K562 (cell line): Measurements from ENCODE around the gene FBLIM1. TPM values are rescaled to one million over a fixed set of nuclear protein-coding genes. Genes with fewer than 3 reads are reported as not detected.

Experiments
- BRD9 ChIP-seq: fragments of 450-650 bp; IDR thresholded peaks from 2 replicates; pipeline ENCODE4 v1.6.1; 2018; ENCODE audit warnings: low read depth; ENCODE audit not compliant: partially characterized antibody
- DMBX1 ChIP-seq: fragments of 250-450 bp; sonication (Bioruptor Pico); IDR thresholded peaks from 2 replicates; pipeline ENCODE4 v1.8.0; 2022; ENCODE audit warnings: inconsistent platforms, mild to moderate bottlenecking, moderate library complexity, borderline replicate concordance
- GTF2F1 ChIP-seq: IDR thresholded peaks from 2 replicates; pipeline ENCODE4 v1.6.1; 2011; ENCODE audit warnings: low read depth, low read length, improper control_type of control experiment
- HDAC3 ChIP-seq: fragments of 450-650 bp; IDR thresholded peaks from 2 replicates; pipeline ENCODE4 v1.6.1; 2018; ENCODE audit warnings: borderline replicate concordance, mild to moderate bottlenecking, moderate library complexity; ENCODE audit not compliant: partially characterized antibody
- HMGXB4 ChIP-seq: sonication (generic); formaldehyde crosslinking; IDR thresholded peaks from 2 replicates; pipeline ENCODE4 v1.8.1; 2023; ENCODE audit warnings: mild to moderate bottlenecking, missing genetic modification reagents
- HNRNPH1 ChIP-seq: fragments of 200-400 bp; formaldehyde crosslinking; optimal IDR thresholded peaks from 2 replicates; pipeline ENCODE3; 2017; ENCODE audit warnings: low read depth, mild to moderate bottlenecking, low read length, moderate library complexity
- MTF1 ChIP-seq: fragments of 250-450 bp; sonication (Bioruptor Pico); IDR thresholded peaks from 2 replicates; pipeline ENCODE4 v1.9.0; 2021; ENCODE audit warnings: moderate library complexity, mild to moderate bottlenecking, inconsistent platforms, borderline replicate concordance
- POLR2B ChIP-seq: fragments of 450-650 bp; IDR thresholded peaks from 2 replicates; pipeline ENCODE4 v1.6.1; 2018; ENCODE audit warnings: low read depth; ENCODE audit not compliant: partially characterized antibody
- PREB ChIP-seq: sonication (generic); formaldehyde crosslinking; IDR thresholded peaks from 2 replicates; pipeline ENCODE4 v1.8.1; 2023; ENCODE audit warnings: mild to moderate bottlenecking, missing genetic modification reagents
- REST ChIP-seq, 2 experiments: fragments of 450-650 bp; formaldehyde crosslinking in 1 of 2; IDR thresholded peaks; 2 replicates each; pipeline versions ENCODE4 v1.4.0 to v1.6.1; 2014 to 2020; ENCODE audit warnings: mild to moderate bottlenecking in 2 of 2, borderline replicate concordance in 1 of 2, low read depth in 1 of 2
- USF1 ChIP-seq: sonication (generic); formaldehyde crosslinking; IDR thresholded peaks from 2 replicates; pipeline ENCODE4 v1.9.0; 2022; ENCODE audit warnings: mild to moderate bottlenecking, missing genetic modification reagents
- ZNF311 ChIP-seq: fragments of 250-450 bp; sonication (Bioruptor Pico); IDR thresholded peaks from 2 replicates; pipeline ENCODE4 v1.4.0; 2020; ENCODE audit warnings: mild to moderate bottlenecking, moderate library complexity
- ZNF699 ChIP-seq: fragments of 250-450 bp; sonication (Bioruptor Pico); IDR thresholded peaks from 2 replicates; pipeline ENCODE4 v1.8.0; 2021; ENCODE audit warnings: mild to moderate bottlenecking, moderate library complexity; ENCODE audit not compliant: insufficient replicate concordance
- polyA plus RNA-seq, 8 experiments: library from polyadenylated mRNA; depleted of rRNA in 4 of 8; stranded (reverse) in 5 of 8; unstranded in 3 of 8; fragments of >200 nt; fragmentation: Nextera tagmentation in 2 of 8; fragmentation: Illumina TruSeq in 1 of 8; extraction: Ambion mirVana in 2 of 8; extraction: Trizol in 1 of 8; gene quantifications; 2 replicates each; pipeline versions ENCODE4 v1.2.1 to v1.2.3, GENCODE V29; 2011 to 2014; ENCODE audit warnings: inconsistent platforms in 1 of 8, missing spikeins in 1 of 8
- total RNA-seq, 7 experiments: library from RNA; depleted of rRNA in 6 of 7; stranded (reverse); fragments of >200 nt in 6 of 7; fragmentation: Illumina TruSeq in 2 of 7; extraction: Trizol in 2 of 7; gene quantifications; 2 replicates each; pipeline versions ENCODE4 v1.2.1 to v1.2.3, GENCODE V29; 2011 to 2021; ENCODE audit warnings: low replicate concordance in 1 of 7

FBLIM1 gene
- total and polyA plus RNA-seq, 9 of the 15 experiments (the other 6 are each of a cell fraction or from before 2014, with no cell fraction given), result 0.14 to 0.24 TPM; not detected in 7

GRCh38 chr1:15777909-15778707 lies 19.5 kb downstream of the FBLIM1 start (continued):
- peak; percentile 35; the same call in 1 of the 2 replicates for TF ChIP-seq REST (IDR thresholded peaks at IDR 0.05; ENCODE audit: borderline replicate concordance)
- no peak for TF ChIP-seq REST (CRISPR knock-in tag; IDR thresholded peaks at IDR 0.05; ENCODE audit: low read depth)
- TF ChIP-seq HNRNPH1, result no peak
- TF ChIP-seq MTF1 (CRISPR knock-in tag), result no peak
- no peak for TF ChIP-seq BRD9
- TF ChIP-seq POLR2B, result no peak
- no peak for TF ChIP-seq HMGXB4 (CRISPR knock-in tag)
- no peak for TF ChIP-seq ZNF699
- TF ChIP-seq DMBX1 (CRISPR knock-in tag), result no peak
- TF ChIP-seq GTF2F1, result no peak
- TF ChIP-seq ZNF311 (CRISPR knock-in tag), result no peak
- no peak for TF ChIP-seq PREB (CRISPR knock-in tag)
- TF ChIP-seq HDAC3, result no peak
- peak; percentile 64; the same call in 1 of the 2 replicates for TF ChIP-seq USF1 (CRISPR knock-in tag)
